ENCODE results near the gene TRAF3.

GRCh38 chr14:102737402-102738372 lies 39.6 kb upstream of the TRAF3 start:
- TF ChIP-seq CTCF (conservative IDR thresholded peaks at IDR 0.05; ENCODE audit: low read depth, low read length) (no peak), EZH2 (IDR thresholded peaks at IDR 0.05; ENCODE audit: borderline replicate concordance, low read depth, low read length, poor library complexity, severe bottlenecking) (no peak)

Data from A673 (cell line).